MM.1S (cell line): ENCODE measurements around the gene MAGI2.

ENCODE experiments used
- DNase-seq: peaks from one replicate; pipeline ENCODE4 v3.0.0-alpha.2; 2015
- H2AFZ ChIP-seq: fragments of 300-600 bp; sonication (generic); 2 replicates; pipeline ENCODE4 v1.6.0; 2016; ENCODE audit warnings: antibody characterized with exemption, low read length
- H3F3A ChIP-seq: fragments of 300-600 bp; sonication (generic); 2 replicates; pipeline ENCODE4 v1.6.1; 2016; ENCODE audit warnings: mild to moderate bottlenecking, antibody characterized with exemption, low read length, moderate library complexity, mixed read lengths; ENCODE audit not compliant: insufficient read depth
- H3K27ac ChIP-seq: fragments of 300-600 bp; sonication (generic); 2 replicates; pipeline ENCODE4 v1.5.1; 2016; ENCODE audit warnings: mild to moderate bottlenecking, low read length
- H3K27me3 ChIP-seq: fragments of 300-600 bp; sonication (generic); replicated peaks from 2 replicates; pipeline ENCODE4 v1.6.0; 2016; ENCODE audit warnings: low read length; ENCODE audit not compliant: insufficient read depth
- H3K36me3 ChIP-seq: fragments of 300-600 bp; sonication (generic); replicated peaks from 2 replicates; pipeline ENCODE4 v1.6.1; 2016; ENCODE audit warnings: mild to moderate bottlenecking, low read length, mixed read lengths; ENCODE audit not compliant: insufficient read depth
- H3K4me1 ChIP-seq: fragments of 300-600 bp; sonication (generic); 2 replicates; pipeline ENCODE4 v1.6.1; 2016; ENCODE audit warnings: low read length, mixed read lengths
- H3K4me2 ChIP-seq: fragments of 300-600 bp; sonication (generic); 2 replicates; pipeline ENCODE4 v1.6.0; 2016; ENCODE audit warnings: low read depth, low read length
- H3K4me3 ChIP-seq: fragments of 300-600 bp; sonication (generic); 2 replicates; pipeline ENCODE4 v1.5.1; 2016; ENCODE audit warnings: low read length, mixed read lengths
- H3K79me2 ChIP-seq: fragments of 300-600 bp; sonication (generic); 2 replicates; pipeline ENCODE4 v1.6.1; 2016; ENCODE audit warnings: mixed run types, low read length, mixed read lengths
- H3K9ac ChIP-seq: fragments of 300-600 bp; sonication (generic); 2 replicates; pipeline ENCODE4 v1.6.1; 2016; ENCODE audit warnings: low read length, mixed read lengths
- H3K9me2 ChIP-seq: fragments of 300-600 bp; sonication (generic); replicated peaks from 2 replicates; pipeline ENCODE4 v1.6.1; 2016; ENCODE audit warnings: mild to moderate bottlenecking, low read length, mixed read lengths; ENCODE audit not compliant: insufficient read depth
- H3K9me3 ChIP-seq: fragments of 300-600 bp; sonication (generic); replicated peaks from 2 replicates; pipeline ENCODE4 v1.6.1; 2016; ENCODE audit warnings: mild to moderate bottlenecking, low read length, mixed read lengths; ENCODE audit not compliant: insufficient read depth
- H4K20me1 ChIP-seq: fragments of 300-600 bp; sonication (generic); 2 replicates; pipeline ENCODE4 v1.6.1; 2016; ENCODE audit warnings: mild to moderate bottlenecking, low read length, moderate library complexity, mixed read lengths; ENCODE audit not compliant: insufficient read depth
- EZH2 ChIP-seq: fragments of 300-600 bp; sonication (generic); optimal IDR thresholded peaks from 2 replicates; pipeline ENCODE3; 2017; ENCODE audit warnings: low read depth, mild to moderate bottlenecking, antibody characterized with exemption, low read length, mixed read lengths
- EZH2phosphoT487 ChIP-seq: fragments of 300-600 bp; sonication (generic); IDR thresholded peaks from 2 replicates; pipeline ENCODE4 v1.6.1; 2018; ENCODE audit warnings: antibody characterized with exemption, low read length
- TF ChIP-seq, protein P1 (sequence below): fragments of 300-600 bp; sonication (generic); IDR thresholded peaks from 2 replicates; pipeline ENCODE4 v1.5.1; 2016; ENCODE audit warnings: antibody characterized with exemption, low read length, mixed read lengths

MAGI2 gene

GRCh38 chr7:78769481-78770101 lies 683.9 kb downstream of the MAGI2 start:
- Histone ChIP-seq H3K36me3 (no peaks in the 10 kb centered on the region), H4K20me1 (no peaks in the 10 kb centered on the region), H3K9ac (no peak overlapping the region), H3K27ac (no peak overlapping the region), H3F3A (no peaks in the 10 kb centered on the region), H3K4me2 (peak overlapping the region; percentile 49; the same call in 1 of the 2 replicates), H3K9me2 (no peaks in the 10 kb centered on the region), H3K4me1 (no peaks in the 10 kb centered on the region), H3K79me2 (no peaks in the 10 kb centered on the region), H3K27me3 (no peaks in the 10 kb centered on the region), H3K4me3 (no peak overlapping the region), H3K9me3 (no peaks in the 10 kb centered on the region), H2AFZ (0 out of 2 replicates have a peak overlapping the region, but pooled peaks have one; percentile 20)
- TF ChIP-seq EZH2phosphoT487 (no peak), EZH2 (no peak)
- TF ChIP-seq, protein P1, sequence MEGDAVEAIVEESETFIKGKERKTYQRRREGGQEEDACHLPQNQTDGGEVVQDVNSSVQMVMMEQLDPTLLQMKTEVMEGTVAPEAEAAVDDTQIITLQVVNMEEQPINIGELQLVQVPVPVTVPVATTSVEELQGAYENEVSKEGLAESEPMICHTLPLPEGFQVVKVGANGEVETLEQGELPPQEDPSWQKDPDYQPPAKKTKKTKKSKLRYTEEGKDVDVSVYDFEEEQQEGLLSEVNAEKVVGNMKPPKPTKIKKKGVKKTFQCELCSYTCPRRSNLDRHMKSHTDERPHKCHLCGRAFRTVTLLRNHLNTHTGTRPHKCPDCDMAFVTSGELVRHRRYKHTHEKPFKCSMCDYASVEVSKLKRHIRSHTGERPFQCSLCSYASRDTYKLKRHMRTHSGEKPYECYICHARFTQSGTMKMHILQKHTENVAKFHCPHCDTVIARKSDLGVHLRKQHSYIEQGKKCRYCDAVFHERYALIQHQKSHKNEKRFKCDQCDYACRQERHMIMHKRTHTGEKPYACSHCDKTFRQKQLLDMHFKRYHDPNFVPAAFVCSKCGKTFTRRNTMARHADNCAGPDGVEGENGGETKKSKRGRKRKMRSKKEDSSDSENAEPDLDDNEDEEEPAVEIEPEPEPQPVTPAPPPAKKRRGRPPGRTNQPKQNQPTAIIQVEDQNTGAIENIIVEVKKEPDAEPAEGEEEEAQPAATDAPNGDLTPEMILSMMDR, result no peak
- DNase-seq, result no peak

GRCh38 chr7:78768859-78769258 lies 684.6 kb downstream of the MAGI2 start:
- Histone ChIP-seq H3F3A (no peaks in the 10 kb centered on the region), H3K27me3 (no peaks in the 10 kb centered on the region), H4K20me1 (no peaks in the 10 kb centered on the region), H2AFZ (no peak overlapping the region), H3K36me3 (no peaks in the 10 kb centered on the region), H3K79me2 (no peaks in the 10 kb centered on the region), H3K4me3 (no peak overlapping the region), H3K4me1 (no peaks in the 10 kb centered on the region), H3K9ac (no peak overlapping the region), H3K9me3 (no peaks in the 10 kb centered on the region), H3K27ac (no peak overlapping the region), H3K4me2 (peak overlapping the region; percentile 49; the same call in 1 of the 2 replicates), H3K9me2 (no peaks in the 10 kb centered on the region)
- no peak for DNase-seq
- no peak for TF ChIP-seq EZH2phosphoT487
- TF ChIP-seq EZH2, result no peak
- TF ChIP-seq, protein P1, result no peak

DNA sequence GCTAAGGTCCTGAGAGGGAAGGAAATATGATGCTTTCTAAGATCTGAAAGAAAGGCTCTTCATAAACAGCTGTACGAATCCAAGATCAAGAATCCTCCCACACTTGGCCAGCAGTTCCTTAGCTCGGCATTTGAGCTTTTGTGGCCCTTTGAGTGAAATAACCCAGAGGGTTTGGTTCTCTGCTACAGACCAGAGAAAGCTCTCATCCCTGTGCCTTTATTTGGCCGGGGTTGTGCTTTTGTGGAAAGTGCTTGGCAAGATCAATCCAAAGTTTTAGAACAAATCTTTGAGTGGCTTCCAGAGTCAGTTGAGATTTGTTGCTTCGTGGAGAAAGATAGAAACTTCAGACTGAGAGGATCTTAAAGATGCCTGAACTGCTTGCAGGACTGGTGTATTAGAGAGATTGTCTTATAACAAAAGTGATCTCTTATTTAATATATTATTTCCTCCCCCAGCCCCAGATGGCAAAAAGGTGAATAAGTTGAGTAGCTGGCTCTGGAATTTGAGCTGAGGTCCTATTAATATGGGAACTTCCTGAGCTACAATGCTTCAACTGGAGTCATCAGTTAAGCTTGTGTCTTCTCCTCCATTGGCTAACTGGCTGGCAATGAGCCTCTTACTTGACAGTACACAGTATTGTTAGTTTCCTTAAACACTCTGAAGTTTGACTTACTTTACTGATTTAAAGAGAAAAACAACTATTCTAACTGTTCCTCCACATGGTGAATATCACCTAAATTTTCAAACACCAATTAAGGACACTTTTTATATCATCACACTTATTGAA lies 687.3 kb downstream of the MAGI2 start:
- Histone ChIP-seq H3F3A (no peaks in the 10 kb centered on the region), H3K9me2 (no peaks in the 10 kb centered on the region), H3K4me2 (no peak overlapping the region), H3K27me3 (no peaks in the 10 kb centered on the region), H3K4me3 (no peak overlapping the region), H3K9ac (no peak overlapping the region), H4K20me1 (no peaks in the 10 kb centered on the region), H3K27ac (no peak overlapping the region), H3K9me3 (no peaks in the 10 kb centered on the region), H2AFZ (no peak overlapping the region), H3K4me1 (no peaks in the 10 kb centered on the region), H3K79me2 (no peaks in the 10 kb centered on the region), H3K36me3 (no peaks in the 10 kb centered on the region)
- no peak for DNase-seq
- TF ChIP-seq, protein P1, result no peak
- no peak for TF ChIP-seq EZH2phosphoT487
- TF ChIP-seq EZH2, result no peak
